ENCODE results near the gene TBC1D32.

DNA sequence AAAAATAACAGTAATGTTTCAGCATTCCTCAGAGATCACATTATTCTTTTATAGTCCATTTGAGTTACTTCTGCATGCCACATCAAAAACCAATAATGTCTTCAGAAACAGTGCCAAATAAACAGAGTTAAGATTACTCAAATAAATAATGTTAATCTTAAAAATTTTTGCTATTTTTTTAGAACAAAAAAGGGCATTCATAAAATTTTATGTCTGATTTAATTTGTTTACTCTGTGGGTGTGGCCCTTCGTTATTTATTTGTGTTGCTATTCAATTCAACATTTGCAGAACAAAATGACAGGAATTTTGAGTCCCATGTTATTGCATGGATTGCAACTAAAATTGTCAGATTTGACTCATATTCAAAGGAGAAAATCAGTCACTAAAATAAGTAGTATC, 18.7 kb upstream of the TBC1D32 start:
- TF ChIP-seq, protein P1, sequence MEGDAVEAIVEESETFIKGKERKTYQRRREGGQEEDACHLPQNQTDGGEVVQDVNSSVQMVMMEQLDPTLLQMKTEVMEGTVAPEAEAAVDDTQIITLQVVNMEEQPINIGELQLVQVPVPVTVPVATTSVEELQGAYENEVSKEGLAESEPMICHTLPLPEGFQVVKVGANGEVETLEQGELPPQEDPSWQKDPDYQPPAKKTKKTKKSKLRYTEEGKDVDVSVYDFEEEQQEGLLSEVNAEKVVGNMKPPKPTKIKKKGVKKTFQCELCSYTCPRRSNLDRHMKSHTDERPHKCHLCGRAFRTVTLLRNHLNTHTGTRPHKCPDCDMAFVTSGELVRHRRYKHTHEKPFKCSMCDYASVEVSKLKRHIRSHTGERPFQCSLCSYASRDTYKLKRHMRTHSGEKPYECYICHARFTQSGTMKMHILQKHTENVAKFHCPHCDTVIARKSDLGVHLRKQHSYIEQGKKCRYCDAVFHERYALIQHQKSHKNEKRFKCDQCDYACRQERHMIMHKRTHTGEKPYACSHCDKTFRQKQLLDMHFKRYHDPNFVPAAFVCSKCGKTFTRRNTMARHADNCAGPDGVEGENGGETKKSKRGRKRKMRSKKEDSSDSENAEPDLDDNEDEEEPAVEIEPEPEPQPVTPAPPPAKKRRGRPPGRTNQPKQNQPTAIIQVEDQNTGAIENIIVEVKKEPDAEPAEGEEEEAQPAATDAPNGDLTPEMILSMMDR (IDR thresholded peaks at IDR 0.05), result no peak
- TF ChIP-seq POLR2AphosphoS5 (IDR thresholded peaks at IDR 0.05), result no peak
- no peak for TF ChIP-seq POLR2A (IDR thresholded peaks at IDR 0.05)
- no peak for TF ChIP-seq EP300 (IDR thresholded peaks at IDR 0.05)
